SK-N-SH (cell line): Measurements from ENCODE around the gene MLXIP. TPM values are rescaled to one million over a fixed set of nuclear protein-coding genes. Genes with fewer than 3 reads are reported as not detected.

Source experiments
- CTCF ChIA-PET: fragments of 300-600, 350-600 bp; formaldehyde crosslinking; extraction: SDS; loops from one replicate; lab custom pipeline; 2021; lab: Yijun Ruan, JAX
- POLR2A ChIA-PET: fragments of 350-600 bp; sonication (Branson Sonifier 250); formaldehyde crosslinking; extraction: SDS; loops from one replicate; lab custom pipeline; 2020; ENCODE audit warnings: antibody characterized with exemption, inconsistent platforms; lab: Yijun Ruan, JAX
- DNase-seq: peaks from one replicate; pipeline ENCODE4 v3.0.0; 2012
- H2AFZ ChIP-seq: fragments of 200-600 bp; sonication (generic); 2 replicates; pipeline ENCODE4 v1.8.1; 2016; ENCODE audit warnings: antibody characterized with exemption, mild to moderate bottlenecking, low read depth
- H3F3A ChIP-seq: fragments of 200-600 bp; sonication (generic); replicated peaks from 2 replicates; pipeline ENCODE3; 2016; ENCODE audit warnings: antibody characterized with exemption, mild to moderate bottlenecking; ENCODE audit not compliant: insufficient read depth
- H3K27ac ChIP-seq, 2 experiments: fragments of 200-500 bp in 1 of 2; fragments of 200-600 bp in 1 of 2; sonication (Bioruptor generic) in 1 of 2; sonication (generic), shearing (Covaris generic) in 1 of 2; 2 replicates each; pipeline versions ENCODE4 v1.5.1 to v1.6.1; 2014 to 2016; ENCODE audit warnings: low read depth in 2 of 2, inconsistent platforms in 1 of 2, low read length in 1 of 2, mild to moderate bottlenecking in 1 of 2, mixed read lengths in 1 of 2
- H3K27me3 ChIP-seq: fragments of 200-600 bp; sonication (generic), shearing (Covaris generic); 2 replicates; pipeline ENCODE4 v1.6.1; 2016; ENCODE audit warnings: mixed run types; ENCODE audit not compliant: insufficient read depth
- H3K36me3 ChIP-seq, 2 experiments: fragments of 200-500 bp in 1 of 2; fragments of 200-600 bp in 1 of 2; sonication (Bioruptor generic) in 1 of 2; sonication (generic) in 1 of 2; replicated peaks in 1 of 2; 2 replicates each; pipeline versions ENCODE3 to v1.5.1; 2014 to 2016; ENCODE audit warnings: low read length in 1 of 2, mild to moderate bottlenecking in 1 of 2; ENCODE audit not compliant: insufficient read depth in 2 of 2, control insufficient read depth in 1 of 2
- H3K4me1 ChIP-seq, 2 experiments: fragments of 200-500 bp in 1 of 2; fragments of 200-600 bp in 1 of 2; sonication (Bioruptor generic) in 1 of 2; sonication (generic), shearing (Covaris generic) in 1 of 2; 2 replicates each; pipeline versions ENCODE4 v1.5.1 to v1.6.1; 2014 to 2016; ENCODE audit warnings: low read depth in 1 of 2, low read length in 1 of 2, mixed run types in 1 of 2; ENCODE audit not compliant: insufficient read depth in 2 of 2, control insufficient read depth in 1 of 2
- H3K4me2 ChIP-seq: fragments of 200-600 bp; sonication (generic), shearing (Covaris generic); 2 replicates; pipeline ENCODE4 v1.6.1; 2017; ENCODE audit warnings: mixed run types
- H3K4me3 ChIP-seq, 2 experiments: fragments of 200-500 bp in 1 of 2; fragments of 200-600 bp in 1 of 2; sonication (Bioruptor generic) in 1 of 2; sonication (generic), shearing (Covaris generic) in 1 of 2; 2 replicates each; pipeline versions ENCODE4 v1.5.1 to v1.8.1; 2014 to 2016; ENCODE audit warnings: low read depth in 2 of 2, inconsistent platforms in 1 of 2, low read length in 1 of 2, mild to moderate bottlenecking in 1 of 2, mixed read lengths in 1 of 2, moderate library complexity in 1 of 2
- H3K79me2 ChIP-seq: fragments of 200-600 bp; sonication (generic); 2 replicates; pipeline ENCODE4 v1.8.1; 2017; ENCODE audit warnings: mild to moderate bottlenecking; ENCODE audit not compliant: insufficient read depth
- H3K9ac ChIP-seq: fragments of 200-600 bp; sonication (generic); 2 replicates; pipeline ENCODE4 v1.6.1; 2017; ENCODE audit warnings: mixed run types
- H3K9me2 ChIP-seq: fragments of 200-600 bp; sonication (generic); 2 replicates; pipeline ENCODE4 v1.6.1; 2017; ENCODE audit warnings: mixed run types
- H3K9me3 ChIP-seq: fragments of 200-600 bp; sonication (generic); 2 replicates; pipeline ENCODE4 v1.6.1; 2017; ENCODE audit warnings: mixed run types, mild to moderate bottlenecking, moderate library complexity
- H4K20me1 ChIP-seq: fragments of 200-600 bp; sonication (generic); 2 replicates; pipeline ENCODE4 v1.6.1; 2017; ENCODE audit warnings: mild to moderate bottlenecking, mixed run types; ENCODE audit not compliant: insufficient read depth
- EP300 ChIP-seq, 2 experiments: IDR thresholded peaks; 2 replicates each; pipeline versions ENCODE4 v1.4.0 to v1.6.1; 2012; ENCODE audit warnings: borderline replicate concordance in 1 of 2, low read depth in 1 of 2, low read length in 1 of 2
- EZH2phosphoT487 ChIP-seq: fragments of 200-600 bp; sonication (generic); IDR thresholded peaks from 2 replicates; pipeline ENCODE4 v1.6.1; 2017; ENCODE audit warnings: low read depth, mixed run types, mild to moderate bottlenecking, antibody characterized with exemption, moderate library complexity, borderline replicate concordance
- FOXM1 ChIP-seq: IDR thresholded peaks from 2 replicates; pipeline ENCODE4 v1.4.0; 2012; ENCODE audit warnings: low read depth, mild to moderate bottlenecking
- GABPA ChIP-seq: IDR thresholded peaks from 2 replicates; pipeline ENCODE4 v1.4.0; 2012; ENCODE audit warnings: low read depth, mild to moderate bottlenecking
- MEF2A ChIP-seq: IDR thresholded peaks from 2 replicates; pipeline ENCODE4 v1.4.0; 2012; ENCODE audit warnings: low read depth, borderline replicate concordance
- MXI1 ChIP-seq: IDR thresholded peaks from 2 replicates; pipeline ENCODE4 v1.6.1; 2012; ENCODE audit warnings: mild to moderate bottlenecking, low read depth, low read length, improper control_type of control experiment
- NFIC ChIP-seq: IDR thresholded peaks from 2 replicates; pipeline ENCODE4 v1.4.0; 2012; ENCODE audit warnings: borderline replicate concordance
- POLR2AphosphoS5 ChIP-seq: IDR thresholded peaks from 2 replicates; pipeline ENCODE4 v1.6.1; 2012; ENCODE audit warnings: low read depth, low read length
- RCOR1 ChIP-seq: fragments of 150-350 bp; IDR thresholded peaks from 2 replicates; pipeline ENCODE4 v1.6.1; 2017; ENCODE audit warnings: antibody characterized with exemption, low read length
- RFX5 ChIP-seq: IDR thresholded peaks from 2 replicates; pipeline ENCODE4 v1.6.1; 2012; ENCODE audit warnings: mild to moderate bottlenecking, improper control_type of control experiment, low read length
- RXRA ChIP-seq: IDR thresholded peaks from 2 replicates; pipeline ENCODE4 v1.4.0; 2012; ENCODE audit warnings: low read depth, mild to moderate bottlenecking, borderline replicate concordance
- SIN3A ChIP-seq: IDR thresholded peaks from 2 replicates; pipeline ENCODE4 v1.6.1; 2012; ENCODE audit warnings: low read depth, mild to moderate bottlenecking, low read length, moderate library complexity, borderline replicate concordance
- SMC3 ChIP-seq: IDR thresholded peaks from 2 replicates; pipeline ENCODE4 v1.6.1; 2012; ENCODE audit warnings: low read depth, low read length, improper control_type of control experiment
- TCF12 ChIP-seq: IDR thresholded peaks from 2 replicates; pipeline ENCODE4 v1.4.0; 2012
- TEAD4 ChIP-seq: IDR thresholded peaks from 2 replicates; pipeline ENCODE4 v1.4.0; 2012; ENCODE audit warnings: mild to moderate bottlenecking, borderline replicate concordance; ENCODE audit not compliant: insufficient read depth
- WGBS: methylation state at CpG from one replicate; pipeline ENCODE4 v1.1.6; 2017; ENCODE audit warnings: low lambda C conversion rate; 5-methylcytosine and 5-hydroxymethylcytosine counted together
- polyA plus RNA-seq, 3 experiments: library from polyadenylated mRNA; depleted of rRNA; stranded (reverse); fragments of >200 nt; gene quantifications; 2 replicates each; pipeline ENCODE4 v1.2.3, GENCODE V29; 2012
- TF ChIP-seq, protein P1 (sequence below): IDR thresholded peaks from 2 replicates; pipeline ENCODE4 v1.4.0; 2012; ENCODE audit warnings: low read depth, borderline replicate concordance
- TF ChIP-seq, protein P2 (sequence below): IDR thresholded peaks from 2 replicates; pipeline ENCODE4 v1.4.0; 2012; ENCODE audit warnings: low read depth, borderline replicate concordance
- TF ChIP-seq, protein P3 (sequence below): fragments of 150-350 bp; IDR thresholded peaks from 2 replicates; pipeline ENCODE4 v1.6.1; 2017; ENCODE audit warnings: antibody characterized with exemption, low read length, low read depth, borderline replicate concordance

MLXIP gene
- polyA plus RNA-seq, 1 of the 3 experiments (the other 2 are of a cell fraction): 11.0 TPM

DNA sequence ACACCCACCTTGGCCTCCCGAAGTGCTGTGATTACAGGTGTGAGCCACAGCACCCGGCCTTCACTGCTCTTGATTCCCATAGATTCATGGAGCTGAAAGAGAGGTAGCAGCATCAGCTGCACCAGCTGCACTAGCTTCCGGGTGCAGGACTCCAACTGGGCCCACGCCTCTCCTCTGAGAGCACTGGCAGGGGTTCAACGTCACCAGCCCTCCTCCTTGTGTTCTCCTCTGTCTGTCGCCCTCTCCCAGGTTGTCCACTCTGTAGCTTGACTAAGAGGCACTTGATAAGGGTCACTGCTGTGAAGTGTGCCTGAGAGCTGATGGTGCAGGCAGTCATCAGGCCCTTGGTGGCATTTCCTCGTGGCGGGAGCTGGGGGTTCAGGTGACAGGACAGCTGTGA is 28.3 kb downstream of the MLXIP start:
- Histone ChIP-seq H3K9ac (0 out of 2 replicates have a peak overlapping the region, but pooled peaks have one; percentile 9), H3K27me3 (no peaks in the 10 kb centered on the region), H3K4me2 (peak overlapping the region; percentile 54; the same call in 1 of the 2 replicates), H2AFZ (no peak overlapping the region), H3F3A (peaks cover 17% of the 10 kb centered on the region), H4K20me1 (peaks cover 43% of the 10 kb centered on the region), H3K36me3 (no peaks in the 10 kb centered on the region), H3K79me2 (peaks cover 98% of the 10 kb centered on the region), H3K4me1 (peaks cover 2 to 31% of the 10 kb centered on the region in 2 experiments; a peak in 3 of 4 replicates), H3K4me3 (no peak overlapping the region), H3K27ac (peak overlapping the region in 1 of 2 experiments; percentile 83; a peak in 2 of 4 replicates), H3K9me3 (no peaks in the 10 kb centered on the region), H3K9me2 (no peaks in the 10 kb centered on the region)
- 93% methylated on average over 8 of the region's 8 CpGs for WGBS
- no peak for DNase-seq
- ChIA-PET CTCF (interaction anchor here (1.0 to 7.1 kb wide), 4 partner anchors 16 to 84 kb away, joined by 3 to 34 read pairs (median 11); no protein-coding TSS in a partner anchor), POLR2A (no interaction called here)
- TF ChIP-seq RFX5: no peak
- TF ChIP-seq TEAD4: no peak
- no peak for TF ChIP-seq POLR2AphosphoS5
- no peak for TF ChIP-seq SMC3
- TF ChIP-seq RCOR1: no peak
- TF ChIP-seq, protein P1, sequence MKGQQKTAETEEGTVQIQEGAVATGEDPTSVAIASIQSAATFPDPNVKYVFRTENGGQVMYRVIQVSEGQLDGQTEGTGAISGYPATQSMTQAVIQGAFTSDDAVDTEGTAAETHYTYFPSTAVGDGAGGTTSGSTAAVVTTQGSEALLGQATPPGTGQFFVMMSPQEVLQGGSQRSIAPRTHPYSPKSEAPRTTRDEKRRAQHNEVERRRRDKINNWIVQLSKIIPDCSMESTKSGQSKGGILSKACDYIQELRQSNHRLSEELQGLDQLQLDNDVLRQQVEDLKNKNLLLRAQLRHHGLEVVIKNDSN: no peak
- TF ChIP-seq EP300 (IDR thresholded peaks at IDR 0.05; ENCODE audit: borderline replicate concordance in 1 of 2, low read depth in 1 of 2, low read length in 1 of 2): no peak
- TF ChIP-seq RXRA: no peak
- TF ChIP-seq EZH2phosphoT487: no peak
- TF ChIP-seq MEF2A: no peak
- TF ChIP-seq TCF12: no peak
- no peak for TF ChIP-seq GABPA
- TF ChIP-seq, protein P2, sequence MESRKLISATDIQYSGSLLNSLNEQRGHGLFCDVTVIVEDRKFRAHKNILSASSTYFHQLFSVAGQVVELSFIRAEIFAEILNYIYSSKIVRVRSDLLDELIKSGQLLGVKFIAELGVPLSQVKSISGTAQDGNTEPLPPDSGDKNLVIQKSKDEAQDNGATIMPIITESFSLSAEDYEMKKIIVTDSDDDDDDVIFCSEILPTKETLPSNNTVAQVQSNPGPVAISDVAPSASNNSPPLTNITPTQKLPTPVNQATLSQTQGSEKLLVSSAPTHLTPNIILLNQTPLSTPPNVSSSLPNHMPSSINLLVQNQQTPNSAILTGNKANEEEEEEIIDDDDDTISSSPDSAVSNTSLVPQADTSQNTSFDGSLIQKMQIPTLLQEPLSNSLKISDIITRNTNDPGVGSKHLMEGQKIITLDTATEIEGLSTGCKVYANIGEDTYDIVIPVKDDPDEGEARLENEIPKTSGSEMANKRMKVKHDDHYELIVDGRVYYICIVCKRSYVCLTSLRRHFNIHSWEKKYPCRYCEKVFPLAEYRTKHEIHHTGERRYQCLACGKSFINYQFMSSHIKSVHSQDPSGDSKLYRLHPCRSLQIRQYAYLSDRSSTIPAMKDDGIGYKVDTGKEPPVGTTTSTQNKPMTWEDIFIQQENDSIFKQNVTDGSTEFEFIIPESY: no peak
- TF ChIP-seq, protein P3, sequence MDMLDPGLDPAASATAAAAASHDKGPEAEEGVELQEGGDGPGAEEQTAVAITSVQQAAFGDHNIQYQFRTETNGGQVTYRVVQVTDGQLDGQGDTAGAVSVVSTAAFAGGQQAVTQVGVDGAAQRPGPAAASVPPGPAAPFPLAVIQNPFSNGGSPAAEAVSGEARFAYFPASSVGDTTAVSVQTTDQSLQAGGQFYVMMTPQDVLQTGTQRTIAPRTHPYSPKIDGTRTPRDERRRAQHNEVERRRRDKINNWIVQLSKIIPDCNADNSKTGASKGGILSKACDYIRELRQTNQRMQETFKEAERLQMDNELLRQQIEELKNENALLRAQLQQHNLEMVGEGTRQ: no peak
- TF ChIP-seq SIN3A: no peak
- TF ChIP-seq NFIC: no peak
- TF ChIP-seq FOXM1: no peak
- no peak for TF ChIP-seq MXI1
